H1 (cell line): ENCODE measurements around the gene MAF. TPM values are rescaled to one million over a fixed set of nuclear protein-coding genes. Genes with fewer than 3 reads are reported as not detected.

Experiments
- CTCF ChIA-PET: fragments of 300-600 bp; sonication (Branson Sonifier 250); formaldehyde crosslinking; loops from one replicate; lab custom pipeline; 2021; ENCODE audit not compliant: partially characterized antibody; lab: Charles Lee
- POLR2A ChIA-PET: fragments of 300-600 bp; sonication (Branson Sonifier 250); formaldehyde crosslinking; loops from one replicate; lab custom pipeline; 2021; ENCODE audit warnings: inconsistent platforms; ENCODE audit not compliant: partially characterized antibody; lab: Charles Lee
- DNase-seq, 2 experiments: peaks; one replicate each; pipeline versions ENCODE4 v3.0.0 to v3.0.0-alpha.2; 2010 to 2022; ENCODE audit warnings: low spot score in 2 of 2, low read depth in 1 of 2, mixed read lengths in 1 of 2
- FAIRE-seq: peaks from 2 replicates; lab custom pipeline; 2011; peaks lifted over from hg19 to GRCh38; lab: Jason Lieb, UNC
- H2AFZ ChIP-seq: 2 replicates; pipeline ENCODE4 v1.8.1; 2012; ENCODE audit warnings: low read length, inconsistent platforms
- H2AK5ac ChIP-seq: 2 replicates; pipeline ENCODE4 v1.6.1; 2013; ENCODE audit warnings: low read depth, low read length
- H2BK120ac ChIP-seq: replicated peaks from 2 replicates; pipeline ENCODE3; 2013; ENCODE audit warnings: low read depth, low read length, inconsistent platforms
- H2BK12ac ChIP-seq: 2 replicates; pipeline ENCODE4 v1.6.1; 2013; ENCODE audit warnings: low read depth, low read length
- H2BK15ac ChIP-seq: 2 replicates; pipeline ENCODE4 v1.6.1; 2013; ENCODE audit warnings: low read length
- H2BK20ac ChIP-seq: 2 replicates; pipeline ENCODE4 v1.6.1; 2013; ENCODE audit warnings: low read length
- H2BK5ac ChIP-seq: 2 replicates; pipeline ENCODE4 v1.6.1; 2013; ENCODE audit warnings: low read depth, low read length
- H3K14ac ChIP-seq: 2 replicates; pipeline ENCODE4 v1.6.1; 2013; ENCODE audit warnings: inconsistent platforms; ENCODE audit not compliant: insufficient read length
- H3K18ac ChIP-seq: 2 replicates; pipeline ENCODE4 v1.6.1; 2013; ENCODE audit warnings: low read length; ENCODE audit errors: extremely low read depth
- H3K23ac ChIP-seq: 2 replicates; pipeline ENCODE4 v1.6.1; 2013; ENCODE audit warnings: inconsistent platforms; ENCODE audit not compliant: insufficient read length
- H3K23me2 ChIP-seq: 2 replicates; pipeline ENCODE4 v1.6.1; 2013; ENCODE audit warnings: low read depth, low read length
- H3K27ac ChIP-seq: 2 replicates; pipeline ENCODE4 v1.6.1; 2011; ENCODE audit warnings: low read depth, low read length, inconsistent platforms
- H3K27me3 ChIP-seq, 4 experiments: replicated peaks in 1 of 4; 1 replicate in 1 of 4; 2 replicates in 3 of 4; pipeline versions ENCODE4 v1.6.1 to v1.8.1; 2011 to 2013; ENCODE audit warnings: low read length in 3 of 4, mild to moderate bottlenecking in 3 of 4, inconsistent platforms in 2 of 4, mixed read lengths in 2 of 4, moderate library complexity in 1 of 4; ENCODE audit not compliant: control insufficient read depth in 3 of 4, insufficient read depth in 3 of 4; ENCODE audit errors: extremely low read depth in 1 of 4
- H3K36me3 ChIP-seq, 4 experiments: 2 replicates each; pipeline versions ENCODE4 v1.6.1 to v1.8.1; 2011 to 2013; ENCODE audit warnings: mild to moderate bottlenecking in 4 of 4, low read length in 3 of 4, moderate library complexity in 2 of 4, control low read depth in 1 of 4, inconsistent platforms in 1 of 4; ENCODE audit not compliant: insufficient read depth in 4 of 4, control insufficient read depth in 2 of 4
- H3K4ac ChIP-seq: replicated peaks from 2 replicates; pipeline ENCODE3; 2013; ENCODE audit warnings: low read length, low read depth, mixed read lengths, inconsistent platforms; ENCODE audit not compliant: insufficient read length
- H3K4me1 ChIP-seq, 4 experiments: replicated peaks in 1 of 4; 1 replicate in 1 of 4; 2 replicates in 3 of 4; pipeline versions ENCODE4 v1.6.1 to v1.8.1; 2011 to 2013; ENCODE audit warnings: low read length in 3 of 4, inconsistent platforms in 2 of 4, mixed read lengths in 1 of 4; ENCODE audit not compliant: insufficient read depth in 4 of 4, control insufficient read depth in 3 of 4
- H3K4me2 ChIP-seq, 2 experiments: 2 replicates each; pipeline versions ENCODE4 v1.6.1 to v1.8.1; 2011 to 2013; ENCODE audit warnings: low read depth in 2 of 2, low read length in 2 of 2, control low read depth in 1 of 2, inconsistent platforms in 1 of 2, mild to moderate bottlenecking in 1 of 2; ENCODE audit not compliant: insufficient read depth in 1 of 2
- H3K4me3 ChIP-seq, 4 experiments: fragments of 200-600, 300-600 bp in 1 of 4; sonication (generic), shearing (Covaris generic), sonication (Bioruptor Twin) in 1 of 4; 2 replicates each; pipeline versions ENCODE4 v1.5.1 to v1.8.1; 2011 to 2016; ENCODE audit warnings: low read length in 4 of 4, low read depth in 3 of 4, control low read depth in 2 of 4, inconsistent platforms in 2 of 4, mild to moderate bottlenecking in 2 of 4, mixed read lengths in 1 of 4, moderate library complexity in 1 of 4; ENCODE audit not compliant: insufficient read depth in 2 of 4; ENCODE audit errors: extremely low read depth in 1 of 4
- H3K56ac ChIP-seq: replicated peaks from 2 replicates; pipeline ENCODE3; 2013; ENCODE audit warnings: low read depth, mild to moderate bottlenecking, mixed read lengths, low read length, inconsistent platforms; ENCODE audit not compliant: insufficient read length
- H3K79me1 ChIP-seq: 2 replicates; pipeline ENCODE4 v1.6.1; 2013; ENCODE audit warnings: low read depth, low read length, control low read depth
- H3K79me2 ChIP-seq, 2 experiments: 2 replicates each; pipeline versions ENCODE4 v1.6.1 to v1.8.1; 2012 to 2013; ENCODE audit warnings: low read length in 2 of 2, mild to moderate bottlenecking in 2 of 2, inconsistent platforms in 1 of 2; ENCODE audit not compliant: insufficient read depth in 2 of 2, control insufficient read depth in 1 of 2
- H3K9ac ChIP-seq, 4 experiments: replicated peaks in 1 of 4; 1 replicate in 1 of 4; 2 replicates in 3 of 4; pipeline versions ENCODE4 v1.6.1 to v1.8.1; 2011 to 2013; ENCODE audit warnings: low read depth in 3 of 4, low read length in 3 of 4, control low read depth in 2 of 4, mild to moderate bottlenecking in 2 of 4, moderate library complexity in 2 of 4, inconsistent platforms in 1 of 4; ENCODE audit errors: extremely low read depth in 1 of 4
- H3K9me3 ChIP-seq, 2 experiments: 2 replicates each; pipeline versions ENCODE4 v1.6.1 to v1.8.1; 2012 to 2013; ENCODE audit warnings: mild to moderate bottlenecking in 2 of 2, moderate library complexity in 2 of 2, control low read depth in 1 of 2, inconsistent platforms in 1 of 2, low read depth in 1 of 2, low read length in 1 of 2, mixed read lengths in 1 of 2; ENCODE audit not compliant: insufficient read depth in 2 of 2
- H4K20me1 ChIP-seq, 2 experiments: replicated peaks in 1 of 2; 2 replicates each; pipeline versions ENCODE3 to v1.8.1; 2011 to 2013; ENCODE audit warnings: inconsistent platforms in 2 of 2, low read length in 2 of 2, mild to moderate bottlenecking in 1 of 2; ENCODE audit not compliant: insufficient read depth in 2 of 2, control insufficient read depth in 1 of 2
- H4K5ac ChIP-seq: 2 replicates; pipeline ENCODE4 v1.6.1; 2013; ENCODE audit warnings: low read length, low read depth, mixed read lengths, inconsistent platforms; ENCODE audit not compliant: insufficient read length
- H4K8ac ChIP-seq: 2 replicates; pipeline ENCODE4 v1.8.0; 2013; ENCODE audit warnings: mild to moderate bottlenecking, moderate library complexity, low read length, inconsistent platforms; ENCODE audit not compliant: insufficient read depth; ENCODE audit errors: extremely low read depth
- H4K91ac ChIP-seq: replicated peaks from 2 replicates; pipeline ENCODE3; 2013; ENCODE audit warnings: low read length, mixed read lengths, inconsistent platforms; ENCODE audit not compliant: insufficient read length
- CBX5 ChIP-seq: fragments of 300-800, 300-1000 bp; sonication (generic); IDR thresholded peaks from 2 replicates; pipeline ENCODE4 v1.7.1; 2016; ENCODE audit warnings: antibody characterized with exemption, low read length, low read depth
- CEBPB ChIP-seq: IDR thresholded peaks from 2 replicates; pipeline ENCODE4 v1.6.1; 2012; ENCODE audit warnings: low read depth, low read length
- CTBP2 ChIP-seq: IDR thresholded peaks from 2 replicates; pipeline ENCODE4 v1.7.0; 2011; ENCODE audit warnings: borderline replicate concordance, mild to moderate bottlenecking, moderate library complexity, mixed read lengths, low read length; ENCODE audit not compliant: insufficient read depth, insufficient read length
- EZH2 ChIP-seq: fragments of 200-600 bp; sonication (generic); IDR thresholded peaks from 2 replicates; pipeline ENCODE4 v1.7.1; 2012; ENCODE audit warnings: low read depth, mild to moderate bottlenecking, moderate library complexity, low read length, inconsistent platforms; ENCODE audit not compliant: severe bottlenecking
- JUND ChIP-seq: IDR thresholded peaks from 2 replicates; pipeline ENCODE4 v1.6.1; 2011; ENCODE audit warnings: mild to moderate bottlenecking, improper control_type of control experiment, low read length
- PHF8 ChIP-seq: fragments of 200-600 bp; sonication (generic); conservative IDR thresholded peaks from 2 replicates; pipeline ENCODE4 v1.7.1; 2012; ENCODE audit warnings: low read depth, mild to moderate bottlenecking, inconsistent platforms, low read length, moderate library complexity
- WGBS, 2 experiments: shearing (Covaris generic) in 1 of 2; methylation state at CpG; one replicate each; pipeline versions ENCODE4 v1.1.6 to v1.1.7; 2013 to 2015; ENCODE audit warnings: low lambda C conversion rate in 2 of 2, mixed read lengths in 2 of 2, inconsistent platforms in 1 of 2, low coverage in 1 of 2, missing lambda C conversion rate in 1 of 2; ENCODE audit not compliant: insufficient replicate concordance in 2 of 2, insufficient coverage in 1 of 2, insufficient read length in 1 of 2; ENCODE audit errors: extremely low coverage in 1 of 2, missing lambda C conversion rate in 1 of 2; 5-methylcytosine and 5-hydroxymethylcytosine counted together
- polyA plus RNA-seq, 7 experiments: library from polyadenylated mRNA; depleted of rRNA in 3 of 7; stranded (reverse) in 5 of 7; unstranded in 2 of 7; fragments of >200 nt in 5 of 7; fragments of 200-250 nt in 2 of 7; gene quantifications; 1 replicate in 5 of 7; 2 replicates in 1 of 7; 4 replicates in 1 of 7; pipeline versions ENCODE4 v1.2.1 to v1.2.3, GENCODE V29; 2011 to 2013; ENCODE audit warnings: missing spikeins in 2 of 7, mixed read lengths in 2 of 7
- total RNA-seq: library from RNA; stranded (reverse); fragmentation: NEBNext Ultra II Directional; extraction: Animal tissue kit (Norgen Biotek cat#: 25700); gene quantifications from 2 replicates; pipeline ENCODE4 v1.2.1, GENCODE V29; 2021

Gene MAF
- total and polyA plus RNA-seq, 2 of the 8 experiments (the other 6 are each of a cell fraction or from before 2014, with no cell fraction given) = 1.3 to 2.7 TPM

DNA sequence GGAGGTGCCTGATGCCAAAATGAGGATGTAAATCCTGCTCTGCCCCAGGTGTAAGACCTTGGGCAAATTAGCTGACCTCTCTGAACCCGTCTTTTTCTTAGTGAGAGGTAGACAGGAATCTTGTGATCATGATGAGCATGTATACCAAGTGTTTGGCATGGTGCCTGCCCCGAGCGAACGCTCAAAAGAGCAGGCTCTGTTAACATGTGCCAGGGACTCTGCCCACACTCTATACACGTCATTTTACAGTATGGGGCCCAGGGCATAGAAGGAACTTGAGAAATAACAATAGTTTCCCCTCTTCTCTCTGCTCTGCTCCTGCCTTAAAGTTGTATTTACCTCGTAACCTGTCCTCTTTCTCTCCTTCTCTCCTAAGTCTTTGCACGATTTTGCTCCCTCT, 9.3 kb upstream of the MAF start:
- Histone ChIP-seq H3K4me2 (no peak overlapping the region), H3K23me2 (no peaks in the 10 kb centered on the region), H3K79me1 (no peaks in the 10 kb centered on the region), H2BK20ac (no peak overlapping the region), H2BK15ac (no peak overlapping the region), H3K27me3 (no peaks in the 10 kb centered on the region), H4K91ac (no peak overlapping the region), H2AK5ac (no peak overlapping the region), H3K27ac (no peak overlapping the region), H3K14ac (no peak overlapping the region), H4K20me1 (no peaks in the 10 kb centered on the region), H3K4ac (no peak overlapping the region), H2BK5ac (no peak overlapping the region), H4K8ac (no peak overlapping the region), H2BK12ac (no peak overlapping the region), H3K23ac (no peak overlapping the region), H2BK120ac (no peak overlapping the region), H2AFZ (no peak overlapping the region), H3K4me3 (no peak overlapping the region), H3K9me3 (no peaks in the 10 kb centered on the region), H3K56ac (no peak overlapping the region), H3K79me2 (no peaks in the 10 kb centered on the region), H4K5ac (no peak overlapping the region), H3K9ac (no peak overlapping the region), H3K18ac (no peak overlapping the region), H3K4me1 (no peaks in the 10 kb centered on the region), H3K36me3 (no peaks in the 10 kb centered on the region)
- 93% methylated on average over 7 of the region's 7 CpGs; no CpG with 5 or more reads in 1 of the 2 experiments for WGBS, 2 experiments
- DNase-seq (no peak), FAIRE-seq (no peak)
- ChIA-PET POLR2A (no interaction called here), CTCF (interaction anchor here (1.1 kb wide), 1 partner anchor 475 kb away, joined by 3 read pairs; no protein-coding TSS in a partner anchor)
- TF ChIP-seq CEBPB = no peak
- no peak for TF ChIP-seq CTBP2
- no peak for TF ChIP-seq PHF8
- no peak for TF ChIP-seq CBX5
- no peak for TF ChIP-seq EZH2
- TF ChIP-seq JUND = no peak
